Measurements from ENCODE around the gene TBC1D16. TPM values are rescaled to one million over a fixed set of nuclear protein-coding genes. Genes with fewer than 3 reads are reported as not detected.

The TBC1D16 gene
- total RNA-seq, 6 experiments from 2014 or later, result 5.8 to 21.0 (median 14.4) TPM

GRCh38 chr17:80055597-80055996 is 19.9 kb upstream of the TBC1D16 start:
- WGBS (ENCODE audit: insufficient coverage, low coverage, low lambda C conversion rate, missing lambda C conversion rate), result 81% methylated on average over 9 of the region's 9 CpGs
- no peak for TF ChIP-seq POLR2A (IDR thresholded peaks at IDR 0.05)
- no peak for TF ChIP-seq CTCF (IDR thresholded peaks at IDR 0.05)
- Histone ChIP-seq H3K27me3 (no peaks in the 10 kb centered on the region), H3K4me3 (no peak overlapping the region), H3K9me3 (no peaks in the 10 kb centered on the region), H3K36me3 (no peaks in the 10 kb centered on the region), H3K27ac (no peak overlapping the region), H3K4me1 (no peaks in the 10 kb centered on the region)
- ATAC-seq, result no peak
- DNase-seq, result no peak
- intact Hi-C loops (cut with DNase I), result no loop called here

- Histone ChIP-seq H3K27me3 (no peaks in the 10 kb centered on the region), H3K27ac (no peak overlapping the region), H3K4me3 (no peak overlapping the region), H3K4me1 (no peaks in the 10 kb centered on the region), H3K36me3 (no peaks in the 10 kb centered on the region), H3K9me3 (no peaks in the 10 kb centered on the region)
- intact Hi-C loops (cut with DNase I), result no loop called here
- ATAC-seq, result no peak
- DNase-seq, result no peak
- TF ChIP-seq CTCF (IDR thresholded peaks at IDR 0.05) (no peak), POLR2A (IDR thresholded peaks at IDR 0.05) (no peak)
- 75% methylated on average over 6 of the region's 10 CpGs for WGBS (ENCODE audit: insufficient coverage, low coverage, low lambda C conversion rate, missing lambda C conversion rate)
Observed at GRCh38 chr17:80053102-80053501, 17.4 kb upstream of the TBC1D16 start.

- intact Hi-C loops (cut with DNase I), result no loop called here
- 92% methylated on average over 7 of the region's 11 CpGs for WGBS (ENCODE audit: insufficient coverage, low coverage, low lambda C conversion rate, missing lambda C conversion rate)
- Histone ChIP-seq H3K27ac (no peak overlapping the region), H3K36me3 (no peaks in the 10 kb centered on the region), H3K9me3 (no peaks in the 10 kb centered on the region), H3K4me3 (no peak overlapping the region), H3K27me3 (no peaks in the 10 kb centered on the region), H3K4me1 (no peaks in the 10 kb centered on the region)
- DNase-seq (no peak), ATAC-seq (no peak)
- TF ChIP-seq POLR2A (IDR thresholded peaks at IDR 0.05) (no peak), CTCF (IDR thresholded peaks at IDR 0.05) (no peak)
Observed at GRCh38 chr17:80051681-80052080, 16.0 kb upstream of the TBC1D16 start.

- no peak overlapping the region for H3K4me3 ChIP-seq
- H3K36me3 ChIP-seq, result no peaks in the 10 kb centered on the region
- H3K9me3 ChIP-seq, result no peaks in the 10 kb centered on the region
- TF ChIP-seq CTCF (IDR thresholded peaks at IDR 0.05), result no peak
- no peak for TF ChIP-seq POLR2A (IDR thresholded peaks at IDR 0.05)
- no peaks in the 10 kb centered on the region for H3K27me3 ChIP-seq
- peaks cover 0 to 8% (median 4%) of the 10 kb centered on the region in 4 donors for H3K4me1 ChIP-seq
- DNase-seq (no peak), ATAC-seq (no peak)
- no peak overlapping the region for H3K27ac ChIP-seq
- WGBS (ENCODE audit: insufficient coverage, low coverage, low lambda C conversion rate, missing lambda C conversion rate), result 86% methylated on average over 15 of the region's 16 CpGs
- intact Hi-C loops (cut with DNase I), result no loop called here
Observed at GRCh38 chr17:80050706-80051105, 15.0 kb upstream of the TBC1D16 start.

- no peak for TF ChIP-seq CTCF (IDR thresholded peaks at IDR 0.05)
- no peak for TF ChIP-seq POLR2A (IDR thresholded peaks at IDR 0.05)
- intact Hi-C loops (cut with DNase I), result no loop called here
- Histone ChIP-seq H3K4me1 (peaks cover 0 to 10% (median 5%) of the 10 kb centered on the region in 4 donors), H3K36me3 (no peaks in the 10 kb centered on the region), H3K27me3 (no peaks in the 10 kb centered on the region), H3K4me3 (no peak overlapping the region), H3K9me3 (no peaks in the 10 kb centered on the region), H3K27ac (no peak overlapping the region)
- WGBS (ENCODE audit: insufficient coverage, low coverage, low lambda C conversion rate, missing lambda C conversion rate), result 100% methylated on average over 8 of the region's 21 CpGs
- DNase-seq (no peak), ATAC-seq (no peak)
Observed at GRCh38 chr17:80049986-80050385, 14.3 kb upstream of the TBC1D16 start.

All from right lobe of liver (tissue), 6 donors.